ENCODE data around the gene PCCA.
"Not testable (repeated sequence)": the region's sequence is repeated elsewhere in the genome, so short reads cannot be mapped to it uniquely, and the experiment has no call there.

PCCA gene

GRCh38 chr13:100139817-100140216 lies 50.9 kb downstream of the PCCA start:
- DNase-seq (ENCODE audit: low read depth in 2 of 2), result no peak

- no peak for DNase-seq (ENCODE audit: low read depth in 2 of 2)
Measured at GRCh38 chr13:100140441-100140840, 51.5 kb downstream of the PCCA start.

- DNase-seq (ENCODE audit: low read depth in 2 of 2), result not testable (repeated sequence)
Measured at GRCh38 chr13:100141461-100141961, 52.6 kb downstream of the PCCA start.

- DNase-seq (ENCODE audit: low read depth in 2 of 2), result no peak
Measured at GRCh38 chr13:100146534-100146933, 57.6 kb downstream of the PCCA start.

GRCh38 chr13:100147825-100148224 lies 58.9 kb downstream of the PCCA start:
- no peak for DNase-seq (ENCODE audit: low read depth in 2 of 2)

GRCh38 chr13:100148422-100148821 lies 59.5 kb downstream of the PCCA start:
- DNase-seq (ENCODE audit: low read depth in 2 of 2), result no peak

- no peak for DNase-seq (ENCODE audit: low read depth in 2 of 2)
Measured at GRCh38 chr13:100149389-100149788, 60.5 kb downstream of the PCCA start.

- DNase-seq (ENCODE audit: low read depth in 2 of 2), result not testable (repeated sequence)
Measured at GRCh38 chr13:100150711-100151110, 61.8 kb downstream of the PCCA start.

- DNase-seq (ENCODE audit: low read depth in 2 of 2), result no peak
Measured at GRCh38 chr13:100154842-100155416, 66.0 kb downstream of the PCCA start.

GRCh38 chr13:100156788-100157187 lies 67.9 kb downstream of the PCCA start:
- DNase-seq (ENCODE audit: low read depth in 2 of 2), result no peak

- DNase-seq (ENCODE audit: low read depth in 2 of 2), result no peak
Measured at GRCh38 chr13:100158569-100158968, 69.7 kb downstream of the PCCA start.

- no peak for DNase-seq (ENCODE audit: low read depth in 2 of 2)
Measured at GRCh38 chr13:100159584-100159983, 70.7 kb downstream of the PCCA start.

- no peak for DNase-seq (ENCODE audit: low read depth in 2 of 2)
Measured at GRCh38 chr13:100160450-100160849, 71.6 kb downstream of the PCCA start.

- DNase-seq (ENCODE audit: low read depth in 2 of 2), result no peak
Measured at GRCh38 chr13:100163375-100163774, 74.5 kb downstream of the PCCA start.

GRCh38 chr13:100173203-100173602 lies 84.3 kb downstream of the PCCA start:
- no peak for DNase-seq (ENCODE audit: low read depth in 2 of 2)

- not testable (repeated sequence) for DNase-seq (ENCODE audit: low read depth in 2 of 2)
Measured at GRCh38 chr13:100174455-100174854, 85.6 kb downstream of the PCCA start.

GRCh38 chr13:100175078-100175802 lies 86.3 kb downstream of the PCCA start:
- no peak for DNase-seq (ENCODE audit: low read depth in 2 of 2)

- DNase-seq (ENCODE audit: low read depth in 2 of 2), result no peak
Measured at GRCh38 chr13:100175803-100176182, 86.9 kb downstream of the PCCA start.

- DNase-seq (ENCODE audit: low read depth in 2 of 2), result no peak
Measured at GRCh38 chr13:100176801-100177400, 88.0 kb downstream of the PCCA start.

- DNase-seq (ENCODE audit: low read depth in 2 of 2), result no peak
Measured at GRCh38 chr13:100178309-100178708, 89.4 kb downstream of the PCCA start.

- no peak for DNase-seq (ENCODE audit: low read depth in 2 of 2)
Measured at GRCh38 chr13:100179276-100179675, 90.4 kb downstream of the PCCA start.

GRCh38 chr13:100182900-100183490 lies 94.1 kb downstream of the PCCA start:
- DNase-seq (ENCODE audit: low read depth in 2 of 2), result no peak

GRCh38 chr13:100184095-100184494 lies 95.2 kb downstream of the PCCA start:
- no peak for DNase-seq (ENCODE audit: low read depth in 2 of 2)
